T-helper 2 cell treated with Interferon-gamma antibody and Interleukin-4, amounts not matched to agents 5 μg/mL and 100 μg/mL, for 36 hours (primary cell): ENCODE data around the gene HIPK1.
A peak's percentile ranks its signal among the peaks of the same experiment; 100 is the strongest.

Source experiments
- DNase-seq: peaks from one replicate; pipeline ENCODE4 v3.0.0; 2021; ENCODE audit warnings: low spot score
- H3K27ac Mint-ChIP-seq: one replicate; pipeline ENCODE4 v1.8.0; 2021; ENCODE audit warnings: mild to moderate bottlenecking, mixed read lengths
- H3K27me3 Mint-ChIP-seq: one replicate; pipeline ENCODE4 v1.8.0; 2021; ENCODE audit warnings: low read depth, mixed read lengths
- H3K36me3 Mint-ChIP-seq: one replicate; pipeline ENCODE4 v1.8.0; 2021; ENCODE audit warnings: low read depth, mixed read lengths
- H3K4me1 Mint-ChIP-seq: one replicate; pipeline ENCODE4 v1.8.0; 2021; ENCODE audit warnings: low read depth, mixed read lengths
- H3K4me3 Mint-ChIP-seq: one replicate; pipeline ENCODE4 v1.8.0; 2022; ENCODE audit warnings: mild to moderate bottlenecking, moderate library complexity, mixed read lengths
- H3K9me3 Mint-ChIP-seq: one replicate; pipeline ENCODE4 v1.8.0; 2021; ENCODE audit warnings: mixed read lengths

The HIPK1 gene

DNA sequence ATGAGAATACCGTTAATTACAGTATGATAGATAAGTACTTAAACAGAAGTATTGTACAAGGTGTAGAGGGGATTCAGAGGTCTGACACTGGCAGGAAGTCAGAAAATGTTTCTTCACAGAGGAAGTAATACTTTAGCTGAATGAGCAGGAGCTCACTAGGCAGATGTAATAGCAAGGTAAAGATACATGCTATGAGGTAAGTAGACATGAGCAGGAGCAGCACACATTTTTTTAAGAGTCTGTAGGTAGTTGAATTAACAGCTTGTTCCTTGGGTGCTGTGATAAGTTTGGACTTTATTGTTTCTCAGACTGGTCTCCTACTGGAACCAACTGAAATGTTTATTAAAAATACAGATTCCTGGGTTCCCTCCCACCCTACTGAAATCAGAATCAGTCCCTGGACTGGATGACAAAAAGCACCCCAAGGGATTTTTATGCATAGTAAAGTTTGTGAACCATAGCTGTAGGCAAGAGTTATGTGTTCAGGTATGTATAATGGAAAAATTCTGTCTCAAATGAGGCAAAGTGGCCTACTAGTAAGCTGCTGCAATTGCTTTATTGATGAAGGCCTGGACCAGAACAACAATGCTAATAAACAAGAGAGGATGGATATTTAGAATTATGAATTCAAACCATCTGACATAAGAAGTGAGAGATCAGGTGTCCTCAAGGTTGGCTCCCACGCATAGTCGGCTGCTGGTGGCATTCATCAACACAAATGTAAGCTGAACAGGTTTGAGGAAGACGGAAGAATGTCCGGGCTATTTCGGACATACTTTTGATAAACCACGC is 25.4 kb upstream of the HIPK1 start:
- H3K4me1 Mint-ChIP-seq: peaks cover 53% of the 10 kb centered on the region
- H3K27ac Mint-ChIP-seq: peak overlapping the region; percentile 99
- no peaks in the 10 kb centered on the region for H3K27me3 Mint-ChIP-seq
- DNase-seq: no peak
- H3K9me3 Mint-ChIP-seq: no peaks in the 10 kb centered on the region
- peaks cover 54% of the 10 kb centered on the region for H3K36me3 Mint-ChIP-seq
- peak overlapping the region; percentile 93 for H3K4me3 Mint-ChIP-seq

GRCh38 chr1:113904293-113904673 is 24.8 kb upstream of the HIPK1 start:
- Mint-ChIP-seq H3K9me3 (no peaks in the 10 kb centered on the region), H3K4me1 (peaks cover 50% of the 10 kb centered on the region), H3K4me3 (peak overlapping the region; percentile 93), H3K27ac (peak overlapping the region; percentile 99), H3K27me3 (no peaks in the 10 kb centered on the region), H3K36me3 (peaks cover 51% of the 10 kb centered on the region)
- no peak for DNase-seq

DNA sequence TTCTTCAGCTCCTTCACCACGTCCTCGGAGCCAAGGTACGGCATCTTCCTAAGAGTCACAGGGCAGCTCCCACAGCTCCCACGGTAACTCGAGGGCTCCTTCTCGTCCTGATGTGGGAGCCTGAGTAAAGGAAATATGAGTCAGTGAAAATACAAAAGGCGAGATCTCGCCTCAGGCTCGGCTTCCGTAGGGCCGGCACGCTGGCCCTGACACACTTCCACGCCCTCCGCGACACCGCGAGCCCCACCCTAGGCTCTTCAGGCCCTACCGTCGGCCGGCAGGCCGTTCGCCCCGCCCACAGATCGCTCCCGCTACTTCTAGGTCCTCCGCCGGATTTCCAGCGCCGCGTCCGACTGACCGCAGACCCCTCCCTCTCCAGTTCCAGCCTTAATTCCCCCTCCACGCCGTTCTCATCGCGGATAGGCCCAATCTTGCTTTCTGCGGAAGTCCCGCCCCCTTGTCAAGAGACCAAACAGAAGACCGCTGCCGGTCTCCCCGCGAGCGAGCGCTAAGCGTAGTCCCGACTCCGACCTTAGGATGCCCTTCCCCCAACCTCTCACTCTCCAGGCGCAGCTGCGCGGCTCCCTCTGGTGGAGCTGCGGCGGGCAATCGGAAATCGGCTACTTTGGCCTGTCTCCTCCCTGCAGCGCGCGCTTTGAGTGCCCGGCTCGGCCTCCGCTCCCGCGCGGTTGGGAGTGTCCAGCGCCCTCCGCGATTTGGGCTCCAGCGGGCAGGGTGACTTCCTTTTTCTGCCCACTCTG is 24.3 kb upstream of the HIPK1 start, which contains the start of the genes AP4B1 and DCLRE1B:
Gene AP4B1, minus strand, starts transcription at position 126 of the 761 bp plus-strand sequence. Its CDS starts 82 bp downstream, at position 44.
Gene DCLRE1B, plus strand, starts transcription at position 653 of the 761 bp plus-strand sequence. CDS start 261 bp downstream, outside the sequence.
- no peaks in the 10 kb centered on the region for H3K27me3 Mint-ChIP-seq
- H3K27ac Mint-ChIP-seq: peak within 1 kb of the TSS; percentile 99
- H3K4me1 Mint-ChIP-seq: peaks cover 47% of the 10 kb centered on the region
- H3K36me3 Mint-ChIP-seq: peaks cover 49% of the 10 kb centered on the region
- peak within 1 kb of the TSS; percentile 93 for H3K4me3 Mint-ChIP-seq
- H3K9me3 Mint-ChIP-seq: no peaks in the 10 kb centered on the region
- DNase-seq: peak; percentile 99

DNA sequence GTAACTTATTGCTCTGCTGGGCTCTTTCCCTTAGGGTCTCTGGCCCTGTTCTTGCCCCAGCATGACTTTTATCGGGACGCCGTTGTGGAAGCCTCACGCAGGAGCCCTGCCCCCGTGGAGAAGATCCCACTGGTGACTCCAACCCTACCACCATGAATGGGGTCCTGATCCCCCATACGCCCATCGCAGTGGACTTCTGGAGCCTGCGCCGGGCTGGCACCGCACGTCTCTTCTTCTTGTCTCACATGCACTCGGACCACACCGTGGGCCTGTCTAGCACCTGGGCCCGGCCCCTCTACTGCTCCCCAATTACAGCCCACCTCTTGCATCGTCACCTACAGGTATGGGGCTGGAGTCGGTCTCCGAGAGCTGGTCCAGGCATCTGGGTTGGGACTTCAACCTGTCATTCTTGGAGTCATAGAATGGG is 23.7 kb upstream of the HIPK1 start:
- Mint-ChIP-seq H3K27me3 (no peaks in the 10 kb centered on the region), H3K4me3 (peak overlapping the region; percentile 93), H3K36me3 (peaks cover 50% of the 10 kb centered on the region), H3K27ac (peak overlapping the region; percentile 99), H3K9me3 (no peaks in the 10 kb centered on the region), H3K4me1 (peaks cover 48% of the 10 kb centered on the region)
- peak; percentile 28 for DNase-seq

DNA sequence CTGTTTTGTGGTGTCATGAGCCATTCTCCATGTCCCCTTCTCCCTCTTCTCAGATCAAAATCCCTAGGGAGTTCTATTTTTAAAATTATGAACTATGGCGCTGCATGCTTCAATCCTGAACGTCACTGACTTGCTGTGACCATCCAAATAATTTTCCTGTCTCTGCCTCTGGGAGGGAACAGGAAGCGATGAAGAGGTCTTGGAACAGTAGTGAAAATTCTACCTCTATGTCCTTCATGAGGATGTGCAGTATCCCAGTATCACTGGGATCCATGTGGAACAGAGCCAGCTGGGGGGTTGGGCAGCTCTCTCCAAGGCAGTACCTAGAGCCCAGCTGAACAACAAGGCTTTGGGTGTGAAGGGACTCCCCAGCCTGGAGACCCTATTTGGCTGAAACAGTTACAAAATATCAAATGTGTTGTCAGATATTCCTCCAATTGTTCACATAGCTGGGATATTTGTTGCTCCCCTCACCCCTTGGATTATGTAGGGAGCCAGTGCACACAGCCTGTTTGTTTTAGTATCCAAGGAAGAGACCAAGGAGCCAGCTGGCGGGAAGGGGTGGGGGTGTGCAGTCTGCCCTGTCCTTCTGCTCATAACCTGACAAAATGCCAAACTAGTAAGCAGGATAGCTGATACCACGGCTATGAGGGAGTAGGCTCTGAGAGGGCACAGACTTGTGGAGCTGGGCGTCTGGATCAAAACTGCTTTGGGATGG is 16.4 kb upstream of the HIPK1 start:
- Mint-ChIP-seq H3K9me3 (no peaks in the 10 kb centered on the region), H3K27ac (no peak overlapping the region), H3K36me3 (peaks cover 43% of the 10 kb centered on the region), H3K4me3 (no peak overlapping the region), H3K4me1 (peaks cover 20% of the 10 kb centered on the region), H3K27me3 (no peaks in the 10 kb centered on the region)
- no peak for DNase-seq

GRCh38 chr1:113913312-113913668 is 15.8 kb upstream of the HIPK1 start:
- no peak overlapping the region for H3K4me3 Mint-ChIP-seq
- H3K27me3 Mint-ChIP-seq: no peaks in the 10 kb centered on the region
- no peaks in the 10 kb centered on the region for H3K9me3 Mint-ChIP-seq
- peaks cover 16% of the 10 kb centered on the region for H3K4me1 Mint-ChIP-seq
- DNase-seq: no peak
- H3K36me3 Mint-ChIP-seq: peaks cover 38% of the 10 kb centered on the region
- H3K27ac Mint-ChIP-seq: no peak overlapping the region

DNA sequence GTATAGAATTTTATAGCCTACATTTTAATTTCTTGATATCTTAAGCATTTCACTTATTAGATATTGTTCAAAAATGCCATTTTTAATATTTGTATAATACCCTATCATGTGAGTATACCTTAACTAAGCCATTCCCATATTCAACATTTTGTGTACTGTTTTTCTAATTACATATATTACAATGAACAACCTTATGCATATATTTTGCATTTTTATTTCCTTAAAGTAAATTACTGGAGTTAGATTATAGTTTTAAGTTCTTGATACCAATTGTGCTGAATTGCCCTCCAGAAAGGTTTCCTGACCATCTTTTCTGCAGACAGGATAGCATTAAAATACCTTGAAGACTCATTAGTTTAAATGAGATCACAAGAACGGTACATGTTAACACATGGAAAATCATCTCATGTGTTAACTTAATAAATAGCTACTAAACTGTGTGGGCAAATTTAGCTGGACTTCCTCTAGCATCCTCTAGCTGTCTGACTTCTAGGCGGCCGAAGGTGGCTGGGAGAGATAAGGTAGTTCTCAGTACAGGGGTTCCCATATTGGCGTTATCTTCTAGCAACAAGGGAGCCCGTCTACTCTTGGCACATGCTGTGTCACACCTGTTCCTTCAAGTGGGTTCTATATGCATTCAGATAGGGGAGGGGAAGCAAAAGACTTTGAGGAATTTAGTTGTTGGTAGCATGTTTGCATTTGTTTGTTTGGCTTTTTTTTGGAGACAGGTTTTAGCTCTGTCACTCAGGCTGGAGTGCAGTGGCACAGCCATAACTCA is 15.0 kb upstream of the HIPK1 start:
- H3K27ac Mint-ChIP-seq: no peak overlapping the region
- H3K4me3 Mint-ChIP-seq: no peak overlapping the region
- peaks cover 13% of the 10 kb centered on the region for H3K4me1 Mint-ChIP-seq
- DNase-seq: no peak
- H3K36me3 Mint-ChIP-seq: peaks cover 34% of the 10 kb centered on the region
- H3K9me3 Mint-ChIP-seq: no peaks in the 10 kb centered on the region
- H3K27me3 Mint-ChIP-seq: no peaks in the 10 kb centered on the region

DNA sequence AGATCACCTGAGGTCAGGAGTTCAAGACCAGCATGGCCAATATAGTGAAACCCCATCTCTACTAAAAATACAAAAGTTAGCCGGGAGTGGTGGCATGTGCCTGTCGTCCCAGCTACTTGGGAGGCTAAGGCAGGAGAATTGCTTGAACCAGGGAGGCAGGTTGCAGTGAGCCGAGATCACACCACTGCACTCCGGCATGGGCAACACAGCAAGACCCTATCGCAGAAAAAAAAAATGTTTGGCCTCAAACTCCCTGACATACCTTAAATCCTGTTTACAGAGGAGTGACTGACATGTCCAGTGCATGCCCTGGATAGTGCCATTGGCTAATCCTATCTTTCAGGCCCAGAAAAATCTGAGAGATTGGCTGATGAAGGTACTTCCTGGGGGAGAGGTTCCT is 12.2 kb upstream of the HIPK1 start:
- H3K4me1 Mint-ChIP-seq: peaks cover 3% of the 10 kb centered on the region
- H3K9me3 Mint-ChIP-seq: no peaks in the 10 kb centered on the region
- H3K4me3 Mint-ChIP-seq: no peak overlapping the region
- H3K36me3 Mint-ChIP-seq: peaks cover 8% of the 10 kb centered on the region
- no peak overlapping the region for H3K27ac Mint-ChIP-seq
- no peak for DNase-seq
- H3K27me3 Mint-ChIP-seq: no peaks in the 10 kb centered on the region

DNA sequence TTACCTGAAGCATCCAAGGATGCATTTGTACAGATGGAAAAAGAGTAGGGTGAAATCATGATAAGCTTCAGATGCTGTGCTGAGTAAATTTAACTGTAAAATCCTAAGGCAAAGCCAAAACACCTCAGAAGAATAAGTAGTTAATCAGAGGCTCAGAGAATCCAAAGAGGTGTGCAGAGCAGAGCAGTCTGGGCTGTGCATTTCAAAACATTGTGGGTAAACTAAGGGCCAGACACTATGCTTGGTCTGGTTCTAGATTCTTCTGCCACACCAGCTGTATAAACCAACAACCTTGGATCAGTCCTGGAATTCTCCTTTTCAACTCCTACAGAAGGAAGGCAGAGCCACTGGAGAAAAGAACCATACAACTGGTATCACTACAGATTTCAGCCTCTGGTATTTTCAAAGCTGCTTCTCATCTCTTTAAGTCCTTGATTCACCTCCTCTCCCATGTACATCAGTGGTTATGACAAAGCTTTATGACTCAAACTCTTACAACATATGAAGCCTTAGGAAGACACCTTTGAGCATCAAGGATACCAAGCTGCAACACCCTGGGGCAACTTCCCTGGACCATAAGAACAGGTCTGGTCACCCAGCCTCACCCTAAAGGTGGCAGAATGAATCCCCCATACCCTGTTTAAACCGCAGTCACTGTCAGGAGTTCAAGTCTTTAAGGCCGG is 11.6 kb upstream of the HIPK1 start:
- Mint-ChIP-seq H3K9me3 (no peaks in the 10 kb centered on the region), H3K36me3 (peaks cover 8% of the 10 kb centered on the region), H3K27me3 (peaks cover 1% of the 10 kb centered on the region), H3K4me3 (no peak overlapping the region), H3K4me1 (peaks cover 3% of the 10 kb centered on the region), H3K27ac (no peak overlapping the region)
- DNase-seq: no peak

DNA sequence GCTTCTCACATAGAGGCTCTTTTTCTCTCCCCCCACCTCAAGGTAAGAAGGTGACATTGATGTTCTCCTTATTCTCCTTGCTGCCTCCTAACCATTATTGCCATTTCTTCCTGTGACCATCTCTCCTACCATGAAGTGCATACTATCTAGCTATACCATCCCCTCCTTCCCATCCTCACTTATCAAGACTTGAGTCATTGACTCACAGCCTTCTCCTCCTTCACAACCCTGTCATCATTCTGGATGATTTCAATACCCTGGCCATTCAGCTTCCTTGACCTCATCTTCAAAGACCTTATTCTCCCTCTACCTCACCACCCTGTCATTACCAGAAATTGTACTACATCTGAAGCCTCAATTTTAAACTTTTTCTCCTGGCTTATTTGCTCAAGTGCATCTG is 10.9 kb upstream of the HIPK1 start:
- Mint-ChIP-seq H3K9me3 (no peaks in the 10 kb centered on the region), H3K4me3 (no peak overlapping the region), H3K36me3 (peaks cover 8% of the 10 kb centered on the region), H3K27ac (no peak overlapping the region), H3K27me3 (peaks cover 4% of the 10 kb centered on the region), H3K4me1 (peaks cover 3% of the 10 kb centered on the region)
- DNase-seq: no peak

- peaks cover 6% of the 10 kb centered on the region for H3K4me1 Mint-ChIP-seq
- no peaks in the 10 kb centered on the region for H3K9me3 Mint-ChIP-seq
- no peaks in the 10 kb centered on the region for H3K36me3 Mint-ChIP-seq
- no peak for DNase-seq
- H3K27me3 Mint-ChIP-seq: peaks cover 10% of the 10 kb centered on the region
- H3K27ac Mint-ChIP-seq: no peak overlapping the region
- no peak overlapping the region for H3K4me3 Mint-ChIP-seq
Measured at GRCh38 chr1:113922957-113923356, 6.2 kb upstream of the HIPK1 start.

GRCh38 chr1:113924473-113924872 is 4.7 kb upstream of the HIPK1 start:
- Mint-ChIP-seq H3K27ac (no peak overlapping the region), H3K9me3 (no peaks in the 10 kb centered on the region), H3K4me1 (peaks cover 14% of the 10 kb centered on the region), H3K36me3 (no peaks in the 10 kb centered on the region), H3K4me3 (no peak overlapping the region), H3K27me3 (peaks cover 10% of the 10 kb centered on the region)
- DNase-seq: no peak
